ENCODE measurements around the gene SUPT16H. TPM values are rescaled to one million over a fixed set of nuclear protein-coding genes. Genes with fewer than 3 reads are reported as not detected.
"Not testable (repeated sequence)": the region's sequence is repeated elsewhere in the genome, so short reads cannot be mapped to it uniquely, and the experiment has no call there.

Gene SUPT16H
- polyA plus RNA-seq, 3 donors = 20.4 to 53.6 (median 43.4) TPM

DNA sequence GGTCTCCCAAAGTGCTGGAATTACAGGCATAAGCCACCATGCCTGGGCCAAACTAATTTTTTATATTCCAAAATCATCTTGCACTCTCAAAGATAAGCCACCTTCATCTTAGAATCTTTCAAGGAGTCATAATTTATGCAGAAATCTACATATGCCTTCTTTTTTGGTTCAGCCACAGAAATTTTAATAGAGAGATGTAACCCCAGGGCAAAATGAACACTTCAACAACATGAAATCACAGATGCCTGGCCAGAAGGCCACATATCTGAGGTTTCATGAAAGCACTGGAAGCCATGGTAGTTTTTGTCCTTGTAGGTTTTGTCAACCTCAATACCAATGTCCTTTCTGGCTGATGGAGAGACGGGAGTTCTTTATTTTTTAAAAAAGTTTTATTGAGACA lies 9.8 kb downstream of the SUPT16H start:
- 94 to 97% (median 95%) methylated on average over 1 of the region's 1 CpG for WGBS, 3 donors
- H3K27ac ChIP-seq (ENCODE audit: low read depth, low read length) = no peak overlapping the region

DNA sequence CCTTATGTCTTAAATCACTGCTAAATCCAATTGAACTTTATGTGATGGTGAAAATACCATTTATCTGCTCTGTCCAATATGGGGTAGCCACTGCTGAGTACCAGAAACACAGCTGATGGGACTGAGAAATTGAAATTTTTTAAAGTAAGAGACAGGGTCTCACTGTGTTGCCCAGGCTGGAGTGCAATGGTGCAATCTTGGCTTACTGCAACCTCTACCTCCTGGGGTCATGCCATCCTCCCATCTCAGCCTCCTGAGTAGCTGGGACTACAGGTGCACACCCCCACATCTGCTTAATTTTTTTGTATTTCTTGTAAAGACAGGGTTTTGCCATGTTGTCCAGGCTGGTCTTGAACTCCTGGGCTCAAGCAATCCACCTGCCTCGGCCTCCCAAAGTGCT lies 11.0 kb downstream of the SUPT16H start:
- not testable (repeated sequence) for H3K27ac ChIP-seq (ENCODE audit: low read depth, low read length)
- 89 to 100% (median 95%) methylated on average over 1 of the region's 1 CpG for WGBS, 3 donors

DNA sequence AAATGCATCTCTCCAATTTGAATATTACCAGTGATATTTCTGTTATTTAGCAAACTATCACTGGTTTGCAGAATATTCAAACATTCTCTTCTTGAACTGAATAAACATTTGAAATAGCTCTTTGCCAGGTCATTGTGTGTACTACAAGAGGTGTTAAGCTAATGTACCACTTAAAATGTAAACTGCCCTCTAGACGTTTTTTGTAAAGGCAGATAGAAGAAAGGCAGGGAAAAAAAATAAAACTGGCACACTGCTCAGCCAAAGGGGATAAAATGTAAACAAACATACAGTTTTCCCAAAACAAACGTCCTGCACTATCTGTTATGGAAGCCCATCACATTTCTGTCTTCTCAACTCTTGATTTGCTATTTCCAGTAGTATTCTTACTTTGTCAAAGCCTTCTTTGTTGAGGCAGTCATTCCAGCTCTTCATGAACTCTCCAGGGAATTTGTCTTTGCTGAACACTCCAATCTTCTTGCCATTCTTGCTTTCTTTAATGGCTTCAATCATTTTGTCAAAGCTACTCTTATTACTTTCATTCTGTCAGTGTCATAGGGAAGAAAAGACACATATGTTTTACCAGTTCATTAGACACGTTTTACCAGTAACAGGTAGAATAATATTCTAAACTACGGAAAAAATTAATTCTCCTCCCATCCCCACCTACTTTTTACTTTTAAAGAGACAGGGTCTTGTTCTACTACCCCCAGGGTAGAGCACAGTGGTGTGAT lies 13.7 kb downstream of the SUPT16H start:
- no peak overlapping the region for H3K27ac ChIP-seq (ENCODE audit: low read depth, low read length)
- 69 to 78% (median 78%) methylated on average over 4 of the region's 4 CpGs for WGBS, 3 donors

DNA sequence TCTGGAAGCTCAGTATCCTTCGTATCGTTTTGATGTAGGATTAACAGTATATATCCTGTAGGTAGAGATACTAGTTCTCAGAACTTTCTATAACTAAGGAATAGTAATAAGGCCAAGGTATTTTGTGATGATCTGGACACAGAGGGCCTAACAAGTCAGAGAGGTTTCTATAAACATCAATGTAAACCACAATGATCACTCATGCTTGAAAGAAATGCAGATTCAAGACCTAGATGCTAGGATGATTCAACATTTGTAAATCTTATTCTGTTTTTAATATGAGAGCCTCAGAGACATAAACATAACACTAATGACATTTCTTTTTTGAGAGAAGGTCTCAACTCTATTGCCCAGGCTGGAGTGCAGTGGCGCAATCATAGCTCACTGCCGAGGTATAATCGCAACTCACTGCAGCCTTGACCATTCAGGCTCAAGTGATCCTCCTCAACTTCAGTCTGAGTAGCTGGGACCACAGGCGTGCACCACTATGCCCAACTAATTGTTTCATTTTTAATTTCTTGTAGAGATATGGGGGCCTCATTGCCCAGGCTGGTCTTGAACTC lies 16.2 kb downstream of the SUPT16H start:
- H3K27ac ChIP-seq (ENCODE audit: low read depth, low read length) = no peak overlapping the region
- WGBS, 3 donors = 92 to 95% (median 95%) methylated on average over 6 of the region's 6 CpGs

DNA sequence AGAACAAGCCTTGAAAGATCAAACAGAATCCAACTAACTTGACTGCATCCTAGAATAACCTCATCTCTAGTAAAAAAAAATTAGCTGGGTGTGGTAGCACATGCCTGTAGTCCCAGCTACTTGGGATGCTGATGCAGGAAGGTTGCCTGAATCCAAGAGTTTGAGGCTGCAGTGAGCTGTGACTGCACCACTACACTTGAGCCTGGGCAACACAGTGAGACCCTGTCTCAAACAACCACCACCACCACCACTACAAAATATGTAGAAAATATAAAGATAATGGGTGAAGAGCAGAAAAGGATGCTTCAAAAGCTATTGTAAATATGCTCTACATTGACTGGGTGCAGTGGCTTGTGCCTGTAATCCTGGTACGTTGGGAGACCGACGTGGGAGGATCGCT lies 27.3 kb downstream of the SUPT16H start:
- no peak overlapping the region for H3K27ac ChIP-seq (ENCODE audit: low read depth, low read length)
- 95 to 98% (median 98%) methylated on average over 4 of the region's 4 CpGs for whole genome bisulfite sequencing, 3 donors

DNA sequence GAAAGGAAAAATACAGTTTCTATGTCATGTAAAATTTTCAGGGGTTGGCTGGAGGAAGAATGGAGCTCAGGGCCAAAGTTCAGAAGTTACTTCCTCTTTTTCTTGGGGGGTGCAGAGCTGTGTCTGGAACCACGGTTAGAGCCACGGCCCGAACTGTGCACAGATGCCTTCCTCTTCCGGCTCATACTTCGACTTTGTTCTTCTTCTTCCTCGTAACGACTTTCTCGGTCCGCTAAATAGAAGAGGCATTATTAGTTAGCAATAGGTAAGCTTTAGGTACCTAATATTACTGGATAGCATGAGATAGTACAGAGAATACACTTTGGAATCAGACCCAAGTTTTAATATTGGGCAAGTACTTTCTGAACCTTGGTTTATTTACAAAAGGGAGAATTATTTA lies 31.2 kb downstream of the SUPT16H start:
- no peak overlapping the region for H3K27ac ChIP-seq (ENCODE audit: low read depth, low read length)
- 74 to 90% (median 76%) methylated on average over 9 of the region's 9 CpGs for WGBS, 3 donors

DNA sequence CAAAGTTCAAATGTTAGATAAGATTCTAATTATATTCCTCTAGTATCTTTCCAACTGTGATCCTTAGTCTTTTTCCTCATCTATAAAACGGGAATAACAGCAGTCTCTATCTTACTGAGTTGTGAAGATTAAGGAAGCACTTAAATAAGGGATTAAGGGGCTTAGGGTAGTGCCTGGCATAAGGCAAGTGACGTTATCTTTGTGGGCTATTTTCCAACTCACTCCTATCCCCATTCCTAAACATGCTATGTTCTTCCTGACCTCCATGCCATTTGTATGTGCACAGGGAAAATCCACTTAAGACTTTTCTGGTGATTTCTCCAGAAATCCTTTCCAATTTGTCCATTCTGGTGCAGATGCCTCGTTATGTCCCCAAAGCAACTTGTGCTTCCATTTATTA lies 33.3 kb downstream of the SUPT16H start:
- no peak overlapping the region for H3K27ac ChIP-seq (ENCODE audit: low read depth, low read length)
- 48 to 55% (median 50%) methylated on average over 3 of the region's 3 CpGs for WGBS, 3 donors

DNA sequence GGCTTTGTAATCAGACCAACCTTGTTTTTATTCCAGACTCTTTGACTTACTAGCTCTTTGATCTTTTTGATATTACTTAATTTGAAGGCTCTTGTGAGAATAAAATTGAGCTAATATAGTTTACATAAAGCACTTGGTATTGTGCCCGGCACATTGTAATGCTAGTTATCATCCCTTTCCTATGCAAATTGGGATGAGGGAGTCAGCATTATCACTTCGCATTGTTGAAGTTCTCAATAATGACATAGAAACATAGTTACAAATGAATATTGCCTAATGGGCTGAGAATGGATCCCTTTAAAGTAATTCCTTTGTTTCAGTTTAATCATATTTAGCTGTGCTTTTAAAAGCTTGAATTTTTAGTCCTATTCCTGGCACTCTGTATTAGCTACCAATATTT lies 36.6 kb downstream of the SUPT16H start:
- 60 to 84% (median 75%) methylated on average over 2 of the region's 2 CpGs for WGBS, 3 donors
- no peak overlapping the region for H3K27ac ChIP-seq (ENCODE audit: low read depth, low read length)

DNA sequence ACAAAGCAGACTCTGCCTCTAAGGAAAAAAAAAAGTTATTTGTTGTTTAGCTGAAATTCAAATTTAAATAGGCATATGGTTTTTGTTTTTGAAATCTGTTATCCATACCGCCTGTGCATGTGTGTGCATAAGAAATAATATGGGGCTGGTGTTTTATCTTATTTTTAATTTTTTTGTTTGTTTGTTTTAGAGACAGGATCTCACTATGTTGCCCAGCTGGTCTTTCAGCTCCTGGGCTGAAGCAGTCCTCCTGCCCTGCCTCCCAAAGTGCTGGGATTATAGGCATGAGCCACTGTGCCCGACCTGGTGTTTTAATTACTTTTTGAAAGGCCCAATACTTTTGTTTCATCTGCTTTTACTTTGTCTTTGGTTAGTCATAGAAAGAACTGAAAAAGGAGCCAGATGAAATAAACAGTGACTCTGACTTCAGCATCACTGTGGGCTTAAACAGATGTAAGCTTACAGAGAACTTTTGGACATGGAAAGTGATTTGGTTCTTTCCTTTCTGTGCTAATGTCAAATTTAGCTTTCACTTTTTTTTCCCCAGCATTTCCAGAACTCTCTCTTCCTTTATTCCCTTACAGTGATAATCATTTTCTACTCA lies 37.2 kb downstream of the SUPT16H start:
- 62 to 89% (median 73%) methylated on average over 2 of the region's 2 CpGs for WGBS, 3 donors
- H3K27ac ChIP-seq (ENCODE audit: low read depth, low read length) = no peak overlapping the region

DNA sequence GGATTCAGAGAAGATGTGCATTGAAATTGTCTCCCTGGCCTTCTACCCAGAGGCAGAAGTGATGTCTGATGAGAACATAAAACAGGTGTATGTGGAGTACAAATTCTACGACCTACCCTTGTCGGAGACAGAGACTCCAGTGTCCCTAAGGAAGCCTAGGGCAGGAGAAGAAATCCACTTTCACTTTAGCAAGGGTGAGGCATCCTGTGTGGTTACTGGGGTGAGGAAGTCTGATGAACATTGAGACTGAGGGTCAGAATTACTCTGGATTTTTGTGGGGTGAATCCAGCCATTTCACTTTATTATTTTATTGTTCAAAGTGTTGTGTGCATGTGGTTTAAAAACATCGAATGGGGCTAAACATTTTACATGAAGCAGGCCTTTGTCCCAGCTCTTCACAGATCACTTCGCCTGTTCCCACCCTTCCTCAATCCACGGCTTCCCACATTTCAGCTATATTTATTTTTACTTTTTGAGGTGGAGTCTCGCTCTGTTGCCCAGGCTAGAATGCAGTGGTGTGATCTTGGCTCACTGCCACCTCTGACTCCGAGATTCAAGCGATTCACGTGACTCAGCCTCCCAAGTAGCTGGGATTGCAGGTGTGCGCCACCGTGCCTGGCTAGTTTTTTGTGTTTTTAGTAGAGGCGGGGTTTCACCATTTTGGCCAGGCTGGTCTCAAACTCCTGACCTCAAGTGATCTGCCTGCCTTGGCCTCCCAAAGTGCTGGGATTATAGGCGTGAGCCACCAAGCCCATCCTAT lies 40.6 kb downstream of the SUPT16H start:
- 76 to 82% (median 80%) methylated on average over 13 of the region's 13 CpGs for WGBS, 3 donors
- no peak overlapping the region for H3K27ac ChIP-seq (ENCODE audit: low read depth, low read length)

DNA sequence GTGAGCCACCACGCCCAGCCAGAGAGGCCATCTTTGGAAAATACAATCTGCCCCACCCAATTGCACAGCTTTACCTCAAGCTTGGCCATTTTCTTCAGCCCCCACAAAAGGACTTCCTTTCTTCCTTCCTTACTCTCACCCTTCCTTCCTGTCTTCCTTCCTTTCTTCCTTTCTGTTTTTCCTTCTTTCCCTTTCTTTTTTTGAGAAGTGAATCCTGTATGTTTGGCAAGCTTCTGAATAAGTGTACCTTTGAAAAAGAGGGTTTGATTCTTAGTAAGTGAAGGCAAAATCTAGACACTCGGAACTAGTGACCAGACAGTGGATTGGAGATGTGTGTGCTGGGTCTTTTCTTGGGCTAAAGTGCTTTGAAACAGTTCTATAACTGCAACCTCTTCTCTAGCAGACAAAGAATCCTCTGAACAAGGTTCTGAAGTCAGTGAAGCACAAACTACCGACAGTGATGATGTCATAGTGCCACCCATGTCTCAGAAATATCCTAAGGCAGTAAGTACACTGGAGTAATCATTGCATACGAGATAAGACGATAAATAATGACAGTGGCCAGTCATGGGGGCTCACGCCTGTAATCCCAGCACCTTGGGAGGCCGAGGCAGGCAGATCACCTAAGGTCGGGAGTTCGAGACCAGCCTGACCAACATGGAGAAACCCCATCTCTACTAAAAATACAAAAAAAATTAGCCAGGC lies 49.5 kb downstream of the SUPT16H start:
- H3K27ac ChIP-seq (ENCODE audit: low read depth, low read length) = no peak overlapping the region
- WGBS, 3 donors = 81 to 88% (median 85%) methylated on average over 9 of the region's 9 CpGs

DNA sequence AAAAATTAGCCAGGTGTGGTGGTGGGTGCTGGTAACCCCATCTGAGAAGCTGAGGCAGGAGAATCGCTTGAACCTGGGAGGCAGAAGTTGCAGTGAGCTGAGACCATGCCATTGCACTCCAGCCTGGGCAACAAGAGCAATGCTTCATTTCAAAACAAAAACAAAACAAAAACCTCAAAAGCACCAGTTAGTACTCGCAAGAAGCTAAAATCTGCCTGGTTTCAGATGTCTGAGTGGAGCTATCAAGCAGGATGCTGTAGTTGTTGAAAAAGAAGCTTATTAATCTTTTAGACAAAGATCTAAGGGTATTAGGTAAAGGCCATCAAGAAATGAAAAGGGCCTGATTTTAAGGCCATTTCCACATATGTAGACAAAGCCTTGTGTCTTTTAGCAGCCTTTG lies 50.9 kb downstream of the SUPT16H start:
- H3K27ac ChIP-seq (ENCODE audit: low read depth, low read length) = no peak overlapping the region
- 83 to 89% (median 89%) methylated on average over 2 of the region's 2 CpGs for WGBS, 3 donors

DNA sequence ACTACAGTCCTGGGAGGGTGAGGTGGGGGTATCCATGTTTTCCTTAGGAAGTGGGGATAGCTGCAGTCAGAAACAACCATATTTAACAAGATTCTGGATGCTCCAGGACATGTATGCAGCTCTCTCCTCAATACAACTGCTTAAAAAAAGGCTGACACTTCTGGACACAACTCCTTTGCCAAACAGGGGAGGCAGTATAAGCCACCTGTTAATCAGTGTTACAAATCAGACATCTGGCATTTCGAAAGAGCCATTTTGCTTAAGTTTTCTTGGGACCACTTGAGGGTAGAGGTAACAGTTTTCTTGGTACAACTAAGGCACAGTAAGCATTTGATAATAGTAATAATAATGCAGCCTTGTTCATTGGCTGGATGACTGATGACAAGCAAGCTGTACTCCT lies 56.8 kb downstream of the SUPT16H start:
- 75 to 81% (median 81%) methylated on average over 1 of the region's 1 CpG for WGBS, 3 donors

DNA sequence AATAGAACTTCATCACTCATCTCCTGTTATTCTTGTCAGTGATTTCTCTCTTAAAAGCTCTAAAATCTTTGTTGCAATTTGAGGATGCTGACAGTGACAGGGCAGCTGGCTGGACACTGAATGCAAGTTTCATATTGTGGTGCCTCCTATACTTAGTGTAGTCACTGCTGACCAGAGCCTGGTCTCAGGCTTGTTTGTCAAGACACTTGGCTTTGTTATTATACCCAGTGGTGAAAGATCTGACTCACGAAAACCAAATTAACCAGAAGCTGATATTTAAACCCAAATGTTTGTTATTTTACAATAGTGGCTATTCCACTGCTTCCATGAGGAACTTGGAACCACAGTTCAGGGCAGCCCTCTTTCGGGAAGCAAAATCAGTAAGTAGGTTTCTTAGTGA lies 61.1 kb downstream of the SUPT16H start:
- 73 to 79% (median 78%) methylated on average over 2 of the region's 2 CpGs for WGBS, 3 donors
- H3K27ac ChIP-seq (ENCODE audit: low read depth, low read length) = no peak overlapping the region

More for the DNA sequence above, 56.8 kb downstream of the SUPT16H start:
- no peak overlapping the region for H3K27ac ChIP-seq (ENCODE audit: low read depth, low read length)

DNA sequence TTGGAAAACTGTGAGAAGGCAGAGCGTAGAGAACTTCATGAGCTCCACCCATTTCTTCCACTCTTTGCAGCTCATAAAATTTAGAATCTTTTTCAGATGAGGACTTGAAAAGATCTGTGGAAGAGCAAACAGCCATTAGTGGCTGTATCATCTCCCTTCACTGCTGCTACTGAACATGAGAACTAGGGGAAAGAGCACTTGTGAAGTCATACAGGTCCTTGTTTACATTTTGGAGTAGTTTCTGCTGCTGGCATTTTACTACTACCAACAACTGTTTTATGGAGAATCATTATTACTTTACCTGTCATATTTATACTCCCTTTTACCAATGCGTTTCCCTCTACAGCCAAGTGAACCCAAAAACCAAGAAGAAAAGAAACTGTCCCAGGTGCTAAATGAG lies 62.9 kb downstream of the SUPT16H start:
- H3K27ac ChIP-seq (ENCODE audit: low read depth, low read length) = no peak overlapping the region
- 88 to 95% (median 88%) methylated on average over 2 of the region's 2 CpGs for WGBS, 3 donors

DNA sequence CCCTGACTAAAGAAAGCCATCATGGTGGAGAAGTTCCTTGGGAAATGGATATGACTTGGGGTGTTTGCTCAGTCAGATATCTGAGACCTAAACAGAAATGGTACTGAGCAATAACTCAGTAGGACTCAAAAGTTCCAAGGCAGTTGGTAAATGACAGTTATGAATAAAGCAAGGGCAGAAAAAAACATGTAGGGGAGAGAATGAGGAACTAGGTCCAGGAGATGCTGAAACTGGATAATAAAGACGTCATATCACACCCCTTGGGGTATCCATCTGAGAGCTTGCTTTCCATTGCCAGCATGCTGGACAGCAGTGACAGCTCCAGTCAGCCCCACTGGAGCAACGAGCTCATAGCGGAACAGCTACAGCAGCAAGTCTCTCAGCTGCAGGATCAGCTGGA lies 66.4 kb downstream of the SUPT16H start:
- no peak overlapping the region for H3K27ac ChIP-seq (ENCODE audit: low read depth, low read length)
- WGBS, 3 donors = 50 to 57% (median 55%) methylated on average over 3 of the region's 3 CpGs

DNA sequence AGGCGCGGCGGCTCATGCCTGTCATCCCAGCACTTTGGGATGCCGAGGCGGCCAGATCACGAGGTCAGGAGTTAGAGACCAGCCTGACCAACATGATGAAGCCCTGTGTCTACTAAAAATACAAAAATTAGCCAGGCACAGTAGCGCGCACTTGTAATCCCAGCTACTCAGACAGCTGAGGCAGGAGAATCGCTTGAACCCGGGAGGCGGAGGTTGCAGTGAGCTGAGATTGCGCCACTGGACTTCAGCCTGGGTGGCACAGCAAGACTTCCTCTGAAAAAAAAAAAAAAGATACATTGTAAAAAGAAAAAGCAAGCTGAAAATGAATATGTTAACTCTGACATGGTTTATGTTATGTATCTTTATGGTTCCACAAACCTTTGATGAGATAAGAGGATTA lies 70.3 kb downstream of the SUPT16H start:
- H3K27ac ChIP-seq (ENCODE audit: low read depth, low read length) = no peak overlapping the region
- WGBS, 3 donors = 72 to 86% (median 85%) methylated on average over 12 of the region's 12 CpGs

DNA sequence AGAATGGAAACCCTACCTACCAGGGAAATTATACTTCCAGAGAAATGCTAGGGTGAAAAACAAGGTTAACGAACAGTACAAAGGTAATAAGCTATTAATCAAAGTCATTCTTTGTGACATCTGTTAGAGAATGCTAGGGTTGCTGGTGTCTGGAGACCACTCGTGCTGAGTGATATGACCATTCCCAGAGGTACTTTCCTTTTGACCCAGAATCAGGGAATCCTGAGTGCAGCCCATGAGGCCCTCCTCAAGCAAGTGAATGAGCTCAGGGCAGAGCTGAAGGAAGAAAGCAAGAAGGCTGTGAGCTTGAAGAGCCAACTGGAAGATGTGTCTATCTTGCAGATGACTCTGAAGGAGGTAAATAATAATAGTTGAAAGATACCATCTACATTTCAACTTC lies 72.2 kb downstream of the SUPT16H start:
- no peak overlapping the region for H3K27ac ChIP-seq (ENCODE audit: low read depth, low read length)
- 58 to 79% (median 72%) methylated on average over 2 of the region's 2 CpGs for WGBS, 3 donors

DNA sequence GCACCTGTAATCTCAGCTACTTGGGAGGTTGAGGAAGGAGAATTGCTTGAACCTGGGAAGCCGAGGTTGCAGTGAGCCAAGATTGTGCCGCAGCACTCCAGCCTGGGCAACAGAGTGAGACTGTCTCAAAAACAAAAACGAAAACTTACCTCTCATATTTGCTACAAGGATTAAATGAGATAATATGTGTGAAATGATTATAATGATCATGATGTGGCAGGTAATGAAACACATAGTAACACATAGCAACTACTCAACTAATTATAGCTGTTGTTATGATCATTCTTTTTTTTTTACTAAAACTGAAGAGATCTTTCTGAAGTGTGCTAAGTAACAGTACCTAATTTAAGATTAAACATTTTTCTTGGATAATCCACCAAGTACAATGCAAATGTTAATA lies 73.9 kb downstream of the SUPT16H start:
- no peak overlapping the region for H3K27ac ChIP-seq (ENCODE audit: low read depth, low read length)
- WGBS, 3 donors = 96 to 100% (median 97%) methylated on average over 1 to 3 of the region's 3 CpGs
